HG02870 (cell line): ENCODE measurements around the gene PCSK5.
A peak's percentile ranks its signal among the peaks of the same experiment; 100 is the strongest.
"Not testable (repeated sequence)": the region's sequence is repeated elsewhere in the genome, so short reads cannot be mapped to it uniquely, and the experiment has no call there.

Experiments
- ATAC-seq: cut with Tn5 transposase; IDR thresholded peaks from one replicate; pipeline ENCODE4 v1.9.1; 2021; ENCODE audit warnings: mild to moderate bottlenecking, moderate library complexity; ENCODE audit not compliant: unreplicated experiment

The PCSK5 gene

DNA sequence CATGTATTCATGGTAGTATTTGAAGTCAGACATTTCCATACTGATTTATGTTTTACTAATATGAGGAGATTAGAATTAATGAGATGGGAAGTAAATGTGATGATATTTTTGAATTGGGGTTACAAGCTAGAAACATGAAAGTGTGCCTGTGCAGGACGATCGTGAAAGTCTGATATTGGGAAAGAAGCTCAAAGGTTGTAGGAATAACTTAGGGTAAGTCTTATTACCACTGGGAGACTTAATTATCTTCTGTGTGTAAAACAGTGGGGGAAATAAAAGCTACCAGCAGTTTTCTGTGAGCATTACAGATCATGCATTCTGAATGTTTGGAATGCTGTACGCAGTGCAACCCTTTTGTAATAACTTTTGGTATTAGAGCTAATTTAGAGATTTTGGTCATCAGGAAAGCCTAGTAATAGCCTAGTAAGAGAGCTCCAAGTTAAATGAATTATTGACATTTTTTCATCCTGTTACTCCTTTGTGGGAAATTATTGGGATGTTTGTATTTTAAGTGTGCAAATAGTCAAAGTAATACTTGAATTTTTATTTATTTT, 153.9 kb downstream of the PCSK5 start:
- ATAC-seq, result no peak

- ATAC-seq, result no peak
Observed at GRCh38 chr9:76045221-76045620, 154.7 kb downstream of the PCSK5 start.

GRCh38 chr9:76049341-76049740, 158.9 kb downstream of the PCSK5 start:
- no peak for ATAC-seq

DNA sequence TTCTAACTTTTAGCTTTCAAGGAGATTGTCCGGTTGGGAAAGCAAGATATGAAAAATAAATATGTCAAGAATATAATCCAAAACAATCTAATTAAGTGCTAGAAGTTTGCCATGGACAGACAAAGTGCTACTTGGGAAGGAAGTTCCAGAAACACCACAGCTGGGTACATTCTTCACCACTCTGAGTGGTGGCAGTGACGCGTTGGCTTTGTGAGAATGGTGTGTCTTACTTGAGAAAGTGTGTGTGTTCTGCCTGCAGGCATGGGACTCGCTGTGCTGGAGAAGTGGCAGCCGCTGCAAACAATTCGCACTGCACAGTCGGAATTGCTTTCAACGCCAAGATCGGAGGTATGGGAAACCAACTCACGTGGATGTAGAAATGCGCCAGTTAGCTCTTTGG, 177.2 kb downstream of the PCSK5 start:
- no peak for ATAC-seq

DNA sequence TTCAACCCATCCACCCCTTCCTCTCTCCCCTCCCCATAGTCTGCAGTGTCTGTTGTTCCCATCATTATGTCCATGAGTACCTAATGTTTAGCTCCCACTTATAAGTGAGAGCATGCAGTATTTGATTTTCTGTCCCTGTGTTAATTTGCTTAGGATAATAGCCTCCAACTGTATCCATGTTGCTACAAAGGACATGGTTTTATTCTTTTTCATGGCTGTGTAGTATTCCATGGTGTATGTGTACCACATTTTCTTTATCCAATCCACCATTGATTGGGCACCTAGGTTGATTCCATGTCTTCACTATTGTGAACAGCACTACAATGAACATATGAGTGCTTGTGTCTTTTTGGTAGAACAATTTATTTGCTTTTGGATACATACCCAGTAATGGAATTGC, 187.1 kb downstream of the PCSK5 start:
- ATAC-seq, result no peak

- not testable (repeated sequence) for ATAC-seq
Observed at GRCh38 chr9:76081281-76081680, 190.8 kb downstream of the PCSK5 start.

GRCh38 chr9:76082057-76082456, 191.6 kb downstream of the PCSK5 start:
- no peak for ATAC-seq

DNA sequence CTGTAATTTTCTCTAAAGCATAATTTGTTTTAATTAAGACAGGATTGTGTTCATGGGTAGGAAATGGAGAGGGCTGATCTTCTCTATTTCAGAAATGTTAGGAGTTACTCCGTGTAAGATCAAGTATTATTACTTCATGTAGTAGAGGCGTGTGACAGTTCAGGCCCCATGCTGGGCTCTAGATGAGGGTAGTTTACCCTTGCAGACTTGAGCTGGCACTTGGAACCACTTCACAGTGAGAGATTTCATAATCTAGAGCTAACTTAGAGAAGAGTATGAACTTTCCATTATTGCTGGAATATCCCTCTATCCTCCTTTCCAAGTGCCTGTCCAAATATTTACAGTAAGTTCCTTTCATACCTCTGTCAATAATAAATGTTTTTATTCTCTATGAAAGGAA, 195.1 kb downstream of the PCSK5 start:
- ATAC-seq, result no peak

- ATAC-seq, result no peak
Observed at GRCh38 chr9:76086539-76086938, 196.1 kb downstream of the PCSK5 start.

DNA sequence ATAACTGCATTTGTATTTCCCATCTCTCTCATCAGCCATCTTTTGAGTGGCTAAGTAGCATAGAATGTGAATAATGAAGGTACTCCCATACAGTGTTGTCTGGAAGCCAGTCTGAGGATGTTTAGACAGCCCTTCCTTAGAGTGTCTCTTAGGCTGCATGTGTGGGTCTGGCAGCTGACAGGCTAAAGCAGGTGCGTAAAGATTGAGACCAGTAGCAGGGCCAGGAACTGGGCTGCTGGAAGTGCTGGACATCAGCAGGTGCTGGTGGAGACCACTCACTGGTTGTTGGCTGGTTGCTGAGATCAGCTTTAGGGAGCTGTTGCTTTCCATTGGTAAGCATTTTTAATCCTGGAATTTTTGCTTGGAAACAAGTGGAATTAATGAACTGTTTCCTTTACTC, 197.5 kb downstream of the PCSK5 start:
- ATAC-seq, result no peak

DNA sequence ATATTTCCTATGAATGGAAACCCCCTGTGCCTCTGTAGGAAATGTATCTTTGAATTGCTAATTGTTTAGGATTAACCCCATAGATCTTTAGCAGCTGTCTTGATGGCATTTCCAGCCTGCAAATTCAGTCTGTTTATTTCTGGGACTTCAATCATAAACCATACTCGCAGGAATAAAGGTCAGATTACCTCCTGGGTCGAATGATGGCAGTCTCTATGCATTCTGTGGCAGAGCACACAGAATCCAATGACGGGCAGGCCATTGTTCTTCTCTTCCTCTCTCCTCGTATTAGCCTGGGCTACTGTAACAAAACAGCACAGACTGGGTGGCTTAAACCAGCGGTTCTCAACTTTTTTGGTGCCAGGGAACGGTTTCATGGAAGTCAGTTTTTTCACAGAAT, 199.9 kb downstream of the PCSK5 start:
- ATAC-seq, result no peak

GRCh38 chr9:76090909-76091308, 200.4 kb downstream of the PCSK5 start:
- no peak for ATAC-seq

DNA sequence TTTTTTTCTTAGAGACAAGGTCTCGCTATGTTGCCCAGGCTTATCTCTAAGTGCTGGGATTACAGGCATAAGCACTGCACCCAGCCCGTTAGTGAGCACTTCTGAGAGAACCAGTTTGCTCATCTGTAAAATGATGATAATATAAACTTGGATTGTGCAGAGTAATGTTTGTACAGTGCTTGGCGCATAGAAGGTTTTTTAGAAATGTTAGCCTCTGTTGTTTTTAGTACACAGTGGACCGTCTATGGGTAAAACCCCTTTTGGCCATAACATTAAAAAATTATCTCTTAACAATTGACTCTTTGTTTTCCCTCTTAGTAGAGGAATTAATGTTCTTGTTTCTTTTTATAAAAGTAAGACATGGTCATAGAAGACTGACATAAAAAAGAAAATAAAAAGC, 202.1 kb downstream of the PCSK5 start:
- ATAC-seq, result no peak

- ATAC-seq, result no peak
Observed at GRCh38 chr9:76095585-76095984, 205.1 kb downstream of the PCSK5 start.

GRCh38 chr9:76099516-76099915, 209.0 kb downstream of the PCSK5 start:
- ATAC-seq, result no peak

DNA sequence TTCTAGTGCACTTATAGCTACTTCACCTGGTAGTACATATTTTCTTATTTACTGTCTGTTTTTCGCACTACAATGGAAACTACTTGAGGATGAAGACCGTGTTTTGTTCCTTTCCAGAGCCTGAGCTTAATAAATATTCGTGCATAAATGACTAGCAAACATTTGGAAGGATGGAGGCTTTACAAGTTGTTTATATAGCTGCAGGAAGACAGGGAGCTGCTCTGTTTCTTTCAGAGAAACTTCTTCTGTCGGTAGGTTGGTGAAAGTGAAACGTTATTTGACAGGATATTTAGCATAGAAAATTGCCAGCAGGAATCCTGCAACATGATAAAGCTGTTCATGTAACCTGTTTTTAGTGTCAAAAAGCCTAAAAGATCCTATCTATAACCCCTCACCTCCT, 210.6 kb downstream of the PCSK5 start:
- ATAC-seq, result no peak

- no peak for ATAC-seq
Observed at GRCh38 chr9:76101491-76101890, 211.0 kb downstream of the PCSK5 start.

- no peak for ATAC-seq
Observed at GRCh38 chr9:76101947-76102346, 211.5 kb downstream of the PCSK5 start.

DNA sequence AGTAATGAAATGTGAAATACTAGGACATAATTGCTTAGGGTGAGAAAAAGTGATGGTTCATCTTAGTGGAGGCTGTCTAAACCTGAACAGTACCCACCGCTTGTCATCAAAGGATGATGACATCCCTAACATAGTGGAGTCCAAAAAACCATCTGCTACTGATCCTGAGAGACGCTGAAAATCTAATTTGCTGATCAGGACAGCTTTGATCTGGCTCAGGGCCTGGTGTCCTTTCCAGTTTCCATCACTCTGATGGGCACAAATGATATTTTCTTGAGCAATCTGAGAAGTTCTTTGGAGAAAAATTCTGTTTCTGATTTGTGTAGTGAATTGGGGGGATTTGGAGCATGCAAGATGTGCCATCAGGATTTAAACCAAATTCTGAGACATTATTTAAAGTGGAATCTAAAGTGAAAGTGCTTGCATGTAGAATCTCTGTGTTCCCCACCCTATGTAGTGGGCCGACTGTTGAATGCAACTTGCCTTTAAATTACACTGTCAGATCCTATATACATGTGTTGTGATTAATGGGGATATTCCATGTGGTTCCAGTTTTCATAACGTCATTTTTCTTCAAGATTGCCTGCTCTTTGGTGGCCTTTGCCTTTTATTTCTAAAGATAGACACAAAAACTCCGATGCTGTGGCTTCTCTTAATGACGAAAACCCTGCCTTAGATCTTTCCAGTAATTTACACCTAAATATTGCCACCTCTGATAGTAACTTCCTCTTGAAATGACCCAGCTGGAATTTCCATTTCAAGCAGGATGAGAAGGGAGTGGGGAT, 213.2 kb downstream of the PCSK5 start:
- ATAC-seq, result no peak

GRCh38 chr9:76107482-76107881, 217.0 kb downstream of the PCSK5 start:
- ATAC-seq, result no peak

GRCh38 chr9:76109953-76110352, 219.5 kb downstream of the PCSK5 start:
- no peak for ATAC-seq

GRCh38 chr9:76112151-76112550, 221.7 kb downstream of the PCSK5 start:
- peak; percentile 67 for ATAC-seq

DNA sequence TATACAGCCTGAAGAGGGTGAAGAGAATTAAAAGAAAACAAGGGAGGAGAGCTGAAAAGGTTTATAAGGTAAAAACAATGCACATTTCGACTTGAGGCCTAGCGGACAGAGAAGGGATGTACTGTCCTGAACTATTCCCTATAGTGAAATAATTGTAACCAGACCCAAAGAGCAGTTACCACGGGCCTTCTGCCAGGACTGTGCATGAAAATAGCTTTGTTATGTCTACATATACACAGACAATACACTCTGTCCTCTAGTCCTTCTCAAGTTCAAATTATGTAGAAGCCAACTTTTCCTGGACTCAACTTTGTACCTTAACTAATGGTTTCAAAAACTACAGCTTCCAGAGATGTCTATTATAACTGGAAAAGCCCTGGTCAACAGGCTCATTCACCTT, 223.7 kb downstream of the PCSK5 start:
- no peak for ATAC-seq
